Measurements from ENCODE around the gene NR5A1. TPM values are rescaled to one million over a fixed set of nuclear protein-coding genes. Genes with fewer than 3 reads are reported as not detected.

Gene NR5A1
- total RNA-seq, 1 donor from 2014 or later: not detected

GRCh38 chr9:124470306-124470705 is 36.9 kb downstream of the NR5A1 start:
- Histone ChIP-seq H3K4me3 (ENCODE audit: low read depth, low read length) (no peak overlapping the region), H3K27me3 (ENCODE audit: control insufficient read depth, insufficient read depth, low read length) (peaks cover 2% of the 10 kb centered on the region), H3K36me3 (ENCODE audit: control insufficient read depth, insufficient read depth, low read length) (no peaks in the 10 kb centered on the region)
- FAIRE-seq: no peak
- TF ChIP-seq, protein P1, sequence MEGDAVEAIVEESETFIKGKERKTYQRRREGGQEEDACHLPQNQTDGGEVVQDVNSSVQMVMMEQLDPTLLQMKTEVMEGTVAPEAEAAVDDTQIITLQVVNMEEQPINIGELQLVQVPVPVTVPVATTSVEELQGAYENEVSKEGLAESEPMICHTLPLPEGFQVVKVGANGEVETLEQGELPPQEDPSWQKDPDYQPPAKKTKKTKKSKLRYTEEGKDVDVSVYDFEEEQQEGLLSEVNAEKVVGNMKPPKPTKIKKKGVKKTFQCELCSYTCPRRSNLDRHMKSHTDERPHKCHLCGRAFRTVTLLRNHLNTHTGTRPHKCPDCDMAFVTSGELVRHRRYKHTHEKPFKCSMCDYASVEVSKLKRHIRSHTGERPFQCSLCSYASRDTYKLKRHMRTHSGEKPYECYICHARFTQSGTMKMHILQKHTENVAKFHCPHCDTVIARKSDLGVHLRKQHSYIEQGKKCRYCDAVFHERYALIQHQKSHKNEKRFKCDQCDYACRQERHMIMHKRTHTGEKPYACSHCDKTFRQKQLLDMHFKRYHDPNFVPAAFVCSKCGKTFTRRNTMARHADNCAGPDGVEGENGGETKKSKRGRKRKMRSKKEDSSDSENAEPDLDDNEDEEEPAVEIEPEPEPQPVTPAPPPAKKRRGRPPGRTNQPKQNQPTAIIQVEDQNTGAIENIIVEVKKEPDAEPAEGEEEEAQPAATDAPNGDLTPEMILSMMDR (IDR thresholded peaks at IDR 0.05; ENCODE audit: insufficient read depth, low read length, severe bottlenecking): no peak
- no peak for DNase-seq (ENCODE audit: low read depth)

DNA sequence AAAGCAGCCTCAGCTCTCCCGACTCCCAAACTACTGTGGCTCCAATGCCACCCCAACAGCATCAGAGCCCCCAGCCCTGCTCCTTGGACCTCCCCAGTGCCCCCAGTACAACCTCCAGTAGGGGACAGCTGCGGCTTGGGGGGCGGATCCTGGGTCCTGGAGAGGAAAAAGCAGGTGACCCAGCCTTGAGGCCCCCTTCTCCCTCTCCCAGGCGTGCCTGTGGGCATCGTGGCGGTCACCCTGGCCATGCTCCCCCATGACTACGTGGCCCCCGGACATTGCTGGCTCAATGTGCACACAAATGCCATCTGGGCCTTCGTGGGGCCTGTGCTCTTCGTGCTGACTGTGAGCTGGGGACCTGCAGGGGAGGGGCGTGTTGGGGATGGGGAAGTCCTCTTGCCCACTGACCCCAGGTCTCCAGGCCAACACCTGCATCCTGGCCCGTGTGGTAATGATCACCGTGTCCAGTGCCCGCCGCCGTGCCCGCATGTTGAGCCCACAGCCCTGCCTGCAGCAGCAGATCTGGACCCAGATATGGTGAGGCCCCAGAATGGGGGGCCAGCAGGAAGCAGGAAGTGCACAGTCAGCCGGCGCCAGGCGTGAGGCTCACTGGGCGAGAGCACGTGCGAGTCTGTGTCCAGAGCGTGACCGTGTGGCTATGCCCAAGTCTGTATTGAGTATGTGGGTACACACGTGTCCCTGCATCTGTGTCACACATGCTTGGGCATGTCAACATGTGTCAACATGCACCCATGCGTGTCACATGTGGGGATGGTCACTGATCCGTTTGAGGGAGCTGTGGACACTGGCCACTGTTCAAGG is 38.0 kb downstream of the NR5A1 start:
- Histone ChIP-seq H3K36me3 (ENCODE audit: control insufficient read depth, insufficient read depth, low read length) (no peaks in the 10 kb centered on the region), H3K27me3 (ENCODE audit: control insufficient read depth, insufficient read depth, low read length) (peaks cover 2% of the 10 kb centered on the region), H3K4me3 (ENCODE audit: low read depth, low read length) (no peak overlapping the region)
- no peak for DNase-seq (ENCODE audit: low read depth)
- peak; percentile 82 for FAIRE-seq
- TF ChIP-seq, protein P1 (IDR thresholded peaks at IDR 0.05; ENCODE audit: insufficient read depth, low read length, severe bottlenecking): no peak

- no peak for FAIRE-seq
- peaks cover 2% of the 10 kb centered on the region for H3K27me3 ChIP-seq (ENCODE audit: control insufficient read depth, insufficient read depth, low read length)
- no peaks in the 10 kb centered on the region for H3K36me3 ChIP-seq (ENCODE audit: control insufficient read depth, insufficient read depth, low read length)
- no peak for DNase-seq (ENCODE audit: low read depth)
- TF ChIP-seq, protein P1 (IDR thresholded peaks at IDR 0.05; ENCODE audit: insufficient read depth, low read length, severe bottlenecking): no peak
- no peak overlapping the region for H3K4me3 ChIP-seq (ENCODE audit: low read depth, low read length)
Measured at GRCh38 chr9:124468061-124468740, 39.0 kb downstream of the NR5A1 start.

GRCh38 chr9:124467410-124468060 is 39.7 kb downstream of the NR5A1 start:
- no peak for FAIRE-seq
- TF ChIP-seq, protein P1 (IDR thresholded peaks at IDR 0.05; ENCODE audit: insufficient read depth, low read length, severe bottlenecking): no peak

GRCh38 chr9:124465736-124466135 is 41.5 kb downstream of the NR5A1 start:
- TF ChIP-seq, protein P1 (IDR thresholded peaks at IDR 0.05; ENCODE audit: insufficient read depth, low read length, severe bottlenecking): no peak
- DNase-seq (ENCODE audit: low read depth): no peak

More at GRCh38 chr9:124467410-124468060, 39.7 kb downstream of the NR5A1 start:
- no peak overlapping the region for H3K4me3 ChIP-seq (ENCODE audit: low read depth, low read length)
- H3K36me3 ChIP-seq (ENCODE audit: control insufficient read depth, insufficient read depth, low read length): no peaks in the 10 kb centered on the region
- no peak for DNase-seq (ENCODE audit: low read depth)
- no peaks in the 10 kb centered on the region for H3K27me3 ChIP-seq (ENCODE audit: control insufficient read depth, insufficient read depth, low read length)

More at GRCh38 chr9:124465736-124466135, 41.5 kb downstream of the NR5A1 start:
- H3K27me3 ChIP-seq (ENCODE audit: control insufficient read depth, insufficient read depth, low read length): no peaks in the 10 kb centered on the region
- H3K4me3 ChIP-seq (ENCODE audit: low read depth, low read length): no peak overlapping the region
- no peak for FAIRE-seq
- no peaks in the 10 kb centered on the region for H3K36me3 ChIP-seq (ENCODE audit: control insufficient read depth, insufficient read depth, low read length)
